GM18873 (cell line): ENCODE data around the gene FAM174C.

Experiments
- ATAC-seq: cut with Tn5 transposase; IDR thresholded peaks from one replicate; pipeline ENCODE4 v1.9.1; 2021; ENCODE audit warnings: mild to moderate bottlenecking, moderate library complexity, moderate number of reproducible peaks; ENCODE audit not compliant: unreplicated experiment, low FRiP score

Gene FAM174C

GRCh38 chr19:1260749-1261537 lies 14.4 kb upstream of the FAM174C start:
- ATAC-seq, result peak; percentile 36

GRCh38 chr19:1261538-1261797 lies 13.9 kb upstream of the FAM174C start:
- no peak for ATAC-seq

- ATAC-seq, result no peak
These were observed 13.3 kb upstream of the FAM174C start for GRCh38 chr19:1261798-1262622.

GRCh38 chr19:1262623-1263123 lies 12.7 kb upstream of the FAM174C start:
- no peak for ATAC-seq

GRCh38 chr19:1263188-1263587 lies 12.1 kb upstream of the FAM174C start:
- ATAC-seq, result no peak

GRCh38 chr19:1264801-1265614 lies 10.3 kb upstream of the FAM174C start:
- ATAC-seq, result no peak

GRCh38 chr19:1265615-1266128 lies 9.7 kb upstream of the FAM174C start:
- ATAC-seq, result no peak

- ATAC-seq, result peak; percentile 24
These were observed 9.0 kb upstream of the FAM174C start for GRCh38 chr19:1266129-1266915.

- no peak for ATAC-seq
These were observed 8.3 kb upstream of the FAM174C start for GRCh38 chr19:1266916-1267476.

GRCh38 chr19:1267477-1268225 lies 7.7 kb upstream of the FAM174C start:
- ATAC-seq, result no peak

GRCh38 chr19:1268226-1269064 lies 6.9 kb upstream of the FAM174C start:
- ATAC-seq, result no peak

- peak; percentile 58 for ATAC-seq
These were observed 6.3 kb upstream of the FAM174C start, which contains the start of gene CIRBP for GRCh38 chr19:1269065-1269477. CIRBP (plus strand) TSS chr19:1269332; CDS start chr19:1270934, 1,602 bp downstream.

- ATAC-seq, result peak; percentile 7
These were observed 5.7 kb upstream of the FAM174C start for GRCh38 chr19:1269478-1270212.

GRCh38 chr19:1270213-1270853 lies 5.0 kb upstream of the FAM174C start:
- no peak for ATAC-seq

GRCh38 chr19:1270854-1271527 lies 4.3 kb upstream of the FAM174C start:
- no peak for ATAC-seq
